Measurements from ENCODE around the gene DCTN2.

The DCTN2 gene

DNA sequence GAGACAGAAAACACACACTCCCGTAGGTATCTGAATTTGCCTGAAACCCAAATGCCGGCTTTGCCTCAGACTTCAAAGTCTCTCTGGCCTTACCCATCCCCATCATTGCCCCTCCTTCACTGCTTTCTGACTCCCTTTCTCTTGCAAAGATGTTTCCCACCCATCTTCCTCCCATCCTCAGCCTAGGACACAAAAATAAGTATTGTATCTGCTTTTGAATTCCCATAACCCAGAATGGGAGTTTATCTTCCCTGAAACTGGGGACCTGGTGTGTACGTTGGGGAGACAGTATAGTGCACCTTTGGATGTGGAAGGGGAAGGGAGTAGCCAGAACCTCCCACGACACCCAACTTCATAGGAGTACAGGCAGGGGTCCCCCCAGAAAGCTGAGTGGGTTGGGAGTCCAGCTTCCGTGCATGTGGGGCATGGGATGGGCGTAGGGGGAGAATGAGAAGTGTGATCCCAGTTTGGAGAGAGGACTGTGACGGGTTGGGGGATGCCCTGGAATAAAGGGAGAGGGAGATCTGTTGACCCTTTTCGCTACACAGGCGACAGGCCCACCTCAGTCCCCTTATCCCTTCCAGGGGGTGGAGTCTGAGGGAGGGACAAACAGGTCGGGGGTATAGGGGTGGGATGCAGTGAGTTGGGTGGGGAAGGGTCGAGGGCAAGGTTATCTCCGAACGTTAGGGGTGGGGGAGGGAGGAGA is 2.4 kb upstream of the DCTN2 start:
- no peak for DNase-seq

DNA sequence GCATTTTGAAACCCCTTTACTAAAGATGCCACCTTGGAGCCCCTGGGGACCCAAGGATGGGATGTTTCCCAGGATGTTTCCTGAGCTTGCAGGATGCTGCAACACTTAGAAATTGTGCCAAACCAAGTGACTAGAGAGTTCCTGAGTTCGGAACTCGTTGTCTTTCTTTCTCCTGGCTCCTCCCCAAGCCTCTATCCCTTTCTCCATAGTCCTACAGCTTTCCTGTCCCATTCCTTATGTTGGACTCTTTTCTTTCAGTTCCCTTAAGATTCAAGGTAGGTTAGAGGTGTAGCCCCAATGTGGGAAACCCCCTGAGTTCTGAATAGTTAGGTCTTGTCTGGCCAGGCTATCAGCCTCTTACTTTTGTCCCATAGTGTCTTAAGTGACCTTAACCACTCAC is 1.5 kb upstream of the DCTN2 start:
- no peak for DNase-seq

DNA sequence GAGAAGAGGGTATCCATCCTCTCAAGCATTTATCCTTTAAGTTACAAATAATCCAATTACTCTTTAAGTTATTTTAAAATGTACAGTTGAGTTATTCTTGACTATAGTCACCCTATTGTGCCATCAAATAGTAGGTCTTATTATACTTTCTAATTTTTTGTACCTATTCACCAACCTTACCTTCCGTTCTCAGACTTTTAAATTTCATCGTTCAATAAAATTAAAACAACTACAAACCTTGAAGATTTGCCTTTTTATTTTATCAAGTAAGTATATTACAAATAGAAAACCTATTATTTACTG is 972 bp upstream of the DCTN2 start:
- DNase-seq, result no peak

DNA sequence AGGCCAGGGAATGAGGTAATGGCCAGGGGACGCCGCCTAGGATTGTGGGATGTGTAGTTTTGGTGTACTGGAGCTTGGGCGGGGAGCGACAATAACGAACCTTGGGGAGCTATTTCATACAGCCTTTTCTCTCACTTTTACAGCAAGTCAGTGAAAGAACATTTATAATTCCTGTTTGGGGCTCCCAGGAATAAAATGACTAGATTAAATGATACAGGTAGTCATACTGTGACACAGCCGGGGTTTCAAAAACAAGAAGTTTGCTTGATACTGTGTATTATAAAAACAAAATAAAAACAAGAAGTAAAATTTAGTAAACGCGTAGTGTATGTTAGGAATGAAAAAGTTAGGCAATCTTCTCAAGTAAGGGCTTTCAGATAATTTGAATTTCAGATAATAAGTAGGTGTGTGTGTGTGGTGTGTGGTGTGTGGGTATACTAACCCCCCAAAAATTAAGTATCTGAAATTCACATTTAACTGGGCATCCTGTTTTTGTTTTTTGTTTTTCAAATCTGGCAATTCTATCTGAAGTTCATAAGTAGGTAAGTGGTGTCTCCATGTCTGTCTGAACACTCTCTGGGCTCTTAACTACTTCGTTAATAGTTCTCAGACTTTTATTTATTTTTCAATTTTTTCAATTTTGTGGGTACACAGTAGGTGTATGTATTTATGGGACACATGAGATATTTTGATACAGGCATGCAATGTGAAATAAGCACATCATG is 458 bp upstream of the DCTN2 start:
- DNase-seq, result no peak

DNA sequence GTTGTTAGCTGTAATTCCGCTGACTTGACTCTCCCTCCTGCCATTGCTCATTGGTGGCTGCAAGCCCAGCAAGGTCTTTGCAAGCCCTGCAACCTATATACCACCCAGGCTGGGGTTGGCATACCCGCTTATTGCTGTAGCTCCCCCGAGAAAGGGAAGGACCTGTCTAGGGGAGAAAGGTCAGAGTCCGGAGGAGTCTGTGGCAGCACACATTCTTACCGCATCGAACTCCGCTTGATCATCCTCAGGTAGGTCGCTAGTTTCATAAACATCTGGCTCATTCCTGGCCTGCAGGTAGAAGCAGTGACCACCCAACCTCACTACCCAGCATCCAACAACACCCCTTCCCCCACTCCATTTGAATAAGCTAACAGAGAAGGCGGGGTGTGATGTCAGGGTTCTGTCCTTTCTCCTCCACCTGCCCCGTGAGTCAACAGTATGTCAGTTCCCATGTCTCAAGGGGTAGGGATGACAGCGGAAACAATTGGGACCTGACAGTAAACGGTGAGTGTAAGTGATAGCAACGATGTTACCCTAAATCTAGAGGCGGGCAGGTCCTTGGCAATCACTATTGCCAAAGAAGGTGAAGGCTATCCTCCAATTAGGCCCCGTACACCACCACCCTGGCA is 1.1 kb downstream of the DCTN2 start:
- DNase-seq, result no peak

DNA sequence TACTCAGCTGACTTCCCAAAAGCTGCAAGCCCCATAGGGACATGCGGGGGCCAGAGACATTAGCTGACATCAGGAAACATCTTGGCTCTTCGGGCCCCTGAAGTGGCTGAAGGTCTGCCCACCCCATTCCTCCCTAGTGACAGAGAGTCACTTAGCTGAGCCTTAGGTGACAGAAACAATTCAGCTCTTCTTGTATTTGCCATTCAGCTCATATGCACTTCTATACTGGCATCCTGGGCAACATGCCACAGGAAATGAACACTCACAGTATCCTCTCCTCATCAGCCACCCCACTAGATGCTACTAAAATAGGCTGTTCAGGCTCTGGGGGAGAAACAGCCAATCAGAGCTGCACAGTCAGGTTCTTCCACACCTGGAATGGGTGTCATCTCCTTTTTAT is 3.4 kb downstream of the DCTN2 start:
- no peak for DNase-seq

DNA sequence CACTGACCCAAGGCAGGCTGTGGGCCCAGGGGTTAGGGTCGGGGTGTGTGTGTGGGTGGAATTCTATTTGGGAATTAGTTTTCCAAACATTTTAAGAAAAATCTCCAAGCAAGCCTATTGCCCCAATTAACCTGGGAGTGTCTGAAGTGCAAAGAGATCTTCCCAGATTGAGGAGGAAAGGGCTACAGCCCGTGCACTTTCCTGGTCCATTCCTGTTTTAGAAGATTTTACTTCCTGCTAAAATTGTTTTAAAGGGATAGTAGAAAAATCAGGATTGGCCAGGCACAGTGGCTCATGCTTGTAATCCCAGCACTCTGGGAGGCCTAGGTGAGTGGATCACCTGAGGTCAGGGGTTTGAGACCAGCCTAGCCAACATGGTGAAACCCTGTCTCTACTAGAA is 5.3 kb downstream of the DCTN2 start:
- no peak for DNase-seq

DNA sequence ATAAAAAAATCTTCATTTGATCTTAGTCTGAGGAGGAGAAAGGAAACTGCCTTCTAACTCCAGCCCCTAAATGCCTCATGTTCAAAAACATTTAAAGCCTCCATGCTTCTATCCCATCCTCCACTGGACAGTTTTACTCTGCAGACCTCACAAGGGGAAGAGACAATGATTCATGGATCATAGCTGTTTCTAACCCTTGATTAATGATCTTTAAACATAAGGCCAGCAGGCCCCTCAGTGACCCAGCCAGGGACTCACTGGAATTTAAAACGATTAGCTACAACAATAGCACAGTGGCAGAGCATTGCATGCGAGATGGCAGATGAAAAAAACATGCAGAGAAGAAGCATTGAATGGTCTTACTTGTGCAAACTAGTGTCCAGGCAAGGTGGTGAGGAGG is 6.0 kb downstream of the DCTN2 start:
- no peak for DNase-seq

DNA sequence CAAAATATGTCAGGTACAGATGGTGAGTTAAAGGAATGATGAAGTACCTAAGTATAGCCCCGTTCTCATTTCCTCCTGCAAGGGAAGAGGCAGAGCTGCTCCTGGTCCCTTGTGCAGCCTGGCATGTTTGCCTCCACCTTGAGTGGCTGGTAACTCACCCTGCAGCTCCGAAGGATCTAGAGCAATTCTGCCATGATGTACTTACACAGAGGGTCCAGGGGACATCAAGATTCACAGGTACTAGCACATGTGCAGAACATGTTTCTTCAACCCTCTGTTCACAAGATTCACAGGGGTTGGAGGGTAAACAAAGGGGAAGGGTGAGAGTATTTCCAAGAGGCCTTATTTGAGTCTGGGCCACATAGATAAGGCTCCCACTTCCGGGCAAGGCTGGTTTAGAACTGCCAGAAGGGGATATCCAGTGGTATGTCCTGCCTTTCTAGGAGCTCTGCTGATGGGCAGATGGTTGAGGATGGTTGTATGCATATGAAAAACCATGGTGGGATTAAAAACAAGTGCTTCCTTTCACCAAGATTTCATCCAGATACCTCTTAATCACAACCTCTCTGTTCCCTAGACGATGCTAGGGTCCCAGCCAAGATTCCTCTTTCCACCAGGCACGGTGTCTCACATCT is 7.7 kb downstream of the DCTN2 start:
- DNase-seq, result no peak

DNA sequence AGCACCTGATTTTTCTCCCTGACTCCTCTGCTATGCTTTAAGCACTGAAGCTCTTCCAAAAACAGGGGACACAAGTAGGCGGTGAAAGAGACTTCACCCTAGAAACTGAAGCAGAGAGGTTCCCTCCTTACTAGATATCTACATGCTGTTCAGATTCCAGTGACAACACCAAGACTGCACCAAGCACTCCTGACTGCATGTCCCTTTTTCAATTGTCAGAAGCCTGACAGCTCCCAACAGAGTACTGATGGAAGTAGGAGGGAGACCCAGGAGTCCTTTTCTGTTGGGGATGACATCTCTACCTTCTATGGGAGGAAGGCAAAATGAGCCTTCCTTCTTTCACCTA is 10.4 kb downstream of the DCTN2 start:
- no peak for DNase-seq

DNA sequence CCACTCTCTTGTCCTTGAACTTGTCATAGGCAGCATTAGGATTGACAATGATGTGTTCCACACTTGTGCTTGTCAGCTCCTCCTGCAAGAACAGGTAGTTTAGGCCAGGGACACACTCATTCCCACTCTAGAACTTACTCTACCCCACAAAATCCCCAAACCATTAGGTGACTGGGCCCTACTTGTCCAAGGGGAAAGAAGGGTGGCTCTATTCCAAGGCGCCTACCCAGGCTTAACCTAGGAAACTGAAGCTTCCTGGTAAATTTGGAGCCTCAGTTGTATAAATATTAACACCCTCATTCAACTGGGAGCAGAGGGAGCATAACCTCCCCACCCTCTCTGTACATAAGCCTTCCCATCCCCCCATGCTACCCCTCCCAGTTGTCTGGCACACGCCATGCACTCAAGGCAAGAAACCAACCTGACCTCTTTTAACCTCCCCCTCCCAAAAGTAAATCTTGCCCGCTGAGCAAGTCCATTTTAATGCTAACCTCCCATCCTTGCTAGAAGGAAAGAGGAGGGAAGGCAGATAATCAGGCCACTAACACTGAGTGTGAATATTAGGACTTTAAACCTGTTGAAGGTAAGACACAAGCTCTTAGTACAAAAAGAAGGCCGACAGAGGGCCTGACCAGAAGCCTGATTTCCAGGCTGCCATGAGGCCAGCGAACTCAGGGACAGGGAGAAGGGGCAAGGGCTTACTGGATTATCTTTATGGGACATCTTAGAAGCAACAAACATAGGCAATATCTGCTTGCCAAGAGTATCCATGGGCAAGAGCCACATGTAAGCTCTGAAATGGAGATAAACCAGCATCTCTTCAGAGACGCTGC is 11.0 kb downstream of the DCTN2 start:
- DNase-seq, result no peak

DNA sequence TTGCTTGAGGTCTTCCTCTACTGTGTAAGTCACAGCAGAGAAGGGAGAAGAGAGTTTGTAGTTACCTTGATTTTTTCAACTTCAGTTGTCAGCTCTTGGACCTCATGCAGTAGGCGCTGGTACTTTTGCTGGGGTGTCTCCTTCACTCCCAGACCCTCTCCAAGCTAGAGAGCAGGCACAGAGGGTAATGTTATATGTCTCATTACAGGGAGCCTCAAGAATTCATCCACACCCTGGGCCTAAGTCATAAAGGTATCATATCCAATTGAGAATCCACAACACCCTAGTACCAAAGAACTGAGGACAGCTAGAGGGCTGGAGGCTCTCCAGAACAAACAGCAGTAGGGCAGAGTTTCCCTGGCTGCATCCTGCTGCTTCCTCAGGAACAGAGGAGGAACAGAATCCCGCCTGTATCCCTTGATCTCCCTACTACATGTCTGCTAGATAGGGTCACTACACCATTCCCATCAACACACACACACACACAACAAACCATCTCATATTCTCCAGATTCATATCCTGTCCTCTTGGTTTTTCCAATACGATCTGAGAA is 11.9 kb downstream of the DCTN2 start:
- no peak for DNase-seq

DNA sequence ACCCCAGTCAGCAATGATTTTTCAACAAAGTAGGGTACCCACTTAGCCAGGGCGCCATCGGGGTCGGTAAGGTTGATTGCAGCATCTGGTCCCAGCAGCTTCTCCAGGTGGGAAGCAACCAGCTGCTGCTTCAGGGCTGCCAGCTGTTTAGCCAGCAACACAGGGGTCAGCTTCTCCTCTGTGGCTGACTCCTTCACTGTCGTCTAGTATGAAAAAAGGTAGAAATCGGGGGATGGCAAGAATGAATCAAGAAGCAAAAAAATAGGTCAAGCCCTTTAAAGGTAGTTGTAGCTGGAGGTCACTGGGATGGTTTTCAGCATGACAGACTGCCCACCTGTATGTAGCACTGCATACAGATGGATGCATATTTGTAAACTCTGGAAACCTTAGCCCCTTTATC is 12.7 kb downstream of the DCTN2 start:
- no peak for DNase-seq

DNA sequence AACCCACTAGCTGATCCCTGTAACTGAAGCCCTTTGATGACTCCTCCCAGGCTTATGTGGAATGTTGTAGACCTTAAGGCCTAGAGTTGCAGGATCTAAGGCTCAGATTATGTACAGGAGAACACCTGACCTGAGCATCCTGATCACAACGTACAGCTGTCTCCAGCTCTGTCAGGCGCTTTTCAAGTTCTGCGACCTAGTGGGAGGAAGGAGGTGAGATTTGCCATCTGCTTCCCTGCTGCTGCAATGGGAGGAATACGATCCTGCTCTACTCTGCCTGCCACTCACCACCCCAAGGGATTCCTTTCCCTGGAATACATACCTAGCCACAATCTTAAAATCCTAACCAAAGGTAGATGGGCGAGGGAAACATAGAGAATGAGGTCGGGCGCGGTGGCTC is 13.9 kb downstream of the DCTN2 start:
- no peak for DNase-seq

DNA sequence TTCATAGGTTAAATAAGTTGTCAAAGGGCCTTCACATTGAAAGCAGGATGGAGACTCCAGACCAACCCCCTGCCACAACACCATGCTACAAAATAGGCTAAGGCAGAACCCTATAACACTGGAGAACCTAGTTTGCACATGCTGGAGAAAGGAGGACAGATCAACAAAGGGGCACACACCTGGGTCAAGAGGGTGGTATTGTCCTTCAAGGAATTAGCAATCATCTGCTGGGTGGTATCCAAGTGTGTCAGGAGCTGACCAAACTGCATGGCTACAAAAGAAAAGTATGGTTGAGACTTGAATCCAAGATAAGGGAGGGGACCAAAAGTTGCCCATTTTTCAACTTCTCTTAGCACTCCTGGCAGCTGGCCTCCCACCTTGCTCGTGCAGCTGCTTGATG is 15.2 kb downstream of the DCTN2 start:
- no peak for DNase-seq

DNA sequence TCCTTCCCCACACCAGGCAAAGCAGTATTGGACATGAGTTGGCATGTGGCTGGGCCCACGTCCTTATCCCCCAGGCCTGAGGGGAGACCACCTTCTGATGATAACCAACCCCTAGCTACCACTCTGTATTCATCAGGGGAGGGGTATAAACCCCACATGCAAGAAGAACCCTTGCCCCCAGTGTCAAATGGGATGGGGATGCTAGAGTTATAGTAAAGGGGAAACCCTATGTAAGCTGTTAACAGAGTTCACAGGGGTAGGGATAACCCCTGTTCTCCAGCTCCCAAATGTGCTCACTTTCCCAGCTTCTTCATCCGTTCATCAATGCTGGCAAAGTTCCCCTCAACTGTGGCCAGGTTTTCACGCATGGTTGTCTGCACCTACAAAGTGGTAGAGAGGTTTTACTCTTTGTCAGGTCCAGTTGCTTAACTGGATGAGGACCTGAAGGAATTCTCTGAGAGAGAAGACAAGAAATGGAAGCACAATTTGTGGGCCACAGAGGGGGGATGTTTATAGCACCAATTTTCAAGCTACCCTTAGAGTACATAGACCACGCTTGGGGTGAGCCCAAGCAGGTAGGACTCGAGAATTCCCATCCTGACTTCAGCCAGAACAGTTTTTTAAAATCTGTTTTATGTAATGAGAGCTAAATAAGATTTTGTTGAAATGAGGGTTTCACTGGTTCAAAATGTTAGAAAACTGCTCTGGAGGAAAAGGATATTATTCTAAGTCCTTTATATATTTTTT is 16.4 kb downstream of the DCTN2 start:
- no peak for DNase-seq

DNA sequence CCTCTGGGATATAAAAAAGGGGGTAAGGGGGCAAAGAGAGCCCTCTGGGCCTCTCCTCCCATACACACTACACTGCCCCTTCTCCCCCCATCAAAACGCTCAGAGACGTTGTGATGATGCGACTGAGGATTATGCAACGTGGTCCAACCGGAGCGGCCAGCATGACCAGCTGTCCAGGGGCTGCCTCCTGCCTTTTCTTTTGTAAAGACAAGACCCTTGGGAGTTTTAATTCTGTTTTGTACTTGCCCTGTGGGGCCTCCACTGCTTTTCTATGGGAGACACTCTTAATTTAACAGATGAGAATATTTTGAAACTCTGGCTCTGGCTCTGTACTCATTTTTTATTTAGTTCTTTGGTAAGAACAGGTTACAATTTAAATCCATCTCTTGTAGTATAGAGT is 17.2 kb downstream of the DCTN2 start:
- DNase-seq, result no peak

DNA sequence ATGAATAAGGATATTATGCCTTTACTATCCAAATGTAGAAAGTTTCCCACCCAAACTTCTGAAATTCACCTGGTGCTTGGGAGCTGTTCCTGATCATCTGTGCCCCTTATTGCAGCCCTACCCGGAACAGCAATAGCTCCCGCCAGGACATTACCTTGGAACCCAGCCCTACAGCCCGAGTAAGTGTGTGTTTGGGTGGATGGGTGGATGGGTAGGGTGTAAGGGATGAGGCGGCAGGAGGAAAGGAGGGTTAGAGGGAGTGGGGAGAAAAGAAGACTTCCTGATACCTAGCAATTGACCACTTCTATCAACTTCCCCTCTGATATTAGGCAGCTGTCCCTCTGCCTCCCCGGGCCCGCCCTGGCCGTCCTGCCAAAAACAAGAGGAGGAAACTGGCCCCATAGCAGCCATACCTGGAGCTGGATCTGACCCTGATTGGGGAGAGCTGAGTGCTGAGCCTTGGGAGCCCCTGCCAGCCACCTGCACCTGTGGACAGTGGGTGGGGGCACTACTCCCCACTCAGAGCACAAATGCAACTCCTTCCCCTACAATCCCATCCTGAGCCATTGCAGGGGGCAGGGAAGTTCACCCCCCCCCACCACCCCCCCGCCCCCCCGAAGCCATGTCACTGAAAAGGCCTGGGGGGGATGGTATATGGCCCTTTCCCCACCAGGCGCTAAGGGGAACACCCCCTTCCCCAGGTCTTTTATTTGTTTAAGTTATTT is 18.0 kb downstream of the DCTN2 start:
- no peak for DNase-seq

DNA sequence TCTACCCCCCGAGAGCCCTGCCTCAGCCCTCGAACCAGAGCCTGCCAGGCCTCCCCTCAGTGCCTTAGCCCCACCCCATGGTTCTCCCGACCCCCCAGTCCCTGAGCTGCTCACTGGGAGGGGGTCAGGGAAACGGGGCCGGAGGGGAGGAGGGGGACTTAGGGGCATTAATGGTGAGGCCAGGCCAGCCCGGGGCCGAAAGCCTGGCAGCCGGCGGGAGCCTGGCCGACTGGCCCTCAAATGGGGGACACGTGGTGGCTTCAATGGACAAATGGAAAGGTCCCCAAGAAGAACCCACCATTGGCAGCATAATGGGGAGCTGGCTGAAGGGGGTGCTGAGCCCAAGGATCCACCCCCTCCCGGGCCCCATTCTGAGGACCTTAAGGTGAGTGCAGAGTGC is 18.8 kb downstream of the DCTN2 start:
- no peak for DNase-seq

DNA sequence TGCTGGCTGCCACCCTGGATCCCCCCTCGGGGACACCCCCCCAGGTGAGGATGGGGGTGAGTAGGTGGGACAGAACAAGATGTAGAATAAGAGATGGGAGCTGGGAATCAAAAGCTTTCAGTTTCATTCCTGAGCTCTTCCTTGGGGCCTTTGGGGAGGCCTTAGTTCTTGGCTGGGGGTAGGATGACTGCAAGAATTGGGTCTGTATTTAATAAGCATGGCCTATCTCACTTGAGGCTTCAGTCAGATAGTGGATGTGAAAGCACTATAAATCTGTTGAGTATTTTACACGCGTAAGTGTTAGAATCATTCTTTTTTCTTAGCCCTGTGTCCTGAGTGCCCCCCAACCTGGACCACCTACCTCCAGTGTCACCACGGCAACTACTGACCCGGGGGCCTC is 19.8 kb downstream of the DCTN2 start:
- DNase-seq, result no peak

DNA sequence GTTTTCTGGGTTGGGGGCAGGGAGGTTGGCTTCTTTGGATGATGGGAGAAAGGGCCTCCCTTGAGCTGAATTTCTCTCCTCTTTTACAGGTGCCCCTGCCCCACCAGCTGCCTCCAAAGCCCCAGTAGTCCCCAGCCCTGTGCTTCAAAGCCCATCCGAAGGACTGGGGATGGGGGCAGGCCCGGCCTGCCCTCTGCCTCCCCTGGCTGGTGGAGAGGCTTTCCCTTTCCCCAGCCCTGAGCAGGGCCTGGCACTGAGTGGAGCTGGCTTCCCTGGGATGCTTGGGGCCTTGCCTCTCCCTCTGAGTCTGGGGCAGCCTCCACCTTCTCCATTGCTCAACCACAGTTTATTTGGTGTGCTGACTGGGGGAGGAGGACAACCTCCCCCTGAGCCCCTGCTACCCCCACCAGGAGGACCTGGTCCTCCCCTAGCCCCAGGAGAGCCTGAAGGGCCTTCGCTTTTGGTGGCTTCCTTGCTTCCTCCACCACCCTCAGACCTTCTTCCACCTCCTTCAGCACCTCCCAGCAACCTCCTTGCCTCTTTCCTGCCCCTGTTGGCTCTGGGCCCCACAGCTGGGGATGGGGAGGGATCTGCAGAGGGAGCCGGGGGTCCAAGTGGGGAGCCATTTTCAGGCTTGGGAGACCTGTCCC is 20.4 kb downstream of the DCTN2 start:
- no peak for DNase-seq

Measured in activated gamma-delta T cell (primary cell).